ENCODE measurements around the gene LDLRAD4.

LDLRAD4 gene

DNA sequence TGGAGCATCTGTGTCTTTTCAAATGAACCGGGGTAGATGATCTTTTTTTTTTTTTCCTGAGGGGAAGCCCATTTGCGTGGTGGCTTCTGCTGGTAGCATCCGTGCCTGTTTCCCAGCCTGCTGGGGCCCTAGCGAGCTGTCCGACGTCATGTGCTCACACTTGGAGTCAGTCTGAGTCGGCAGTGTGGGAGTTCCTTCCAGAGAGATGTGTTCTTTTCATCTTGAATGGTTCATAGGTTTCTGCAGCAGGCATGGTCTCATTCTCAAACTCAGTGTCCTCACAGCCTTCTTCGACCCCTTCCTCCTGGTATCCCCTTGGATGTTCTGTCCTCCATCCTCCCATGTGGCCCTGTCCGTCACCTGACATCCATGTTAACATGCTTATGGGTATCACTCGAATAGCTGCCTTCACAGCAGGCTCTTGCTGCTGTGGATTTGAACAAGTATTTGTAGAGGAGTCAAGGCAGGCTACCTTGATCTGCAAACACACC is 51.0 kb downstream of the LDLRAD4 start:
- TF ChIP-seq, protein P1, sequence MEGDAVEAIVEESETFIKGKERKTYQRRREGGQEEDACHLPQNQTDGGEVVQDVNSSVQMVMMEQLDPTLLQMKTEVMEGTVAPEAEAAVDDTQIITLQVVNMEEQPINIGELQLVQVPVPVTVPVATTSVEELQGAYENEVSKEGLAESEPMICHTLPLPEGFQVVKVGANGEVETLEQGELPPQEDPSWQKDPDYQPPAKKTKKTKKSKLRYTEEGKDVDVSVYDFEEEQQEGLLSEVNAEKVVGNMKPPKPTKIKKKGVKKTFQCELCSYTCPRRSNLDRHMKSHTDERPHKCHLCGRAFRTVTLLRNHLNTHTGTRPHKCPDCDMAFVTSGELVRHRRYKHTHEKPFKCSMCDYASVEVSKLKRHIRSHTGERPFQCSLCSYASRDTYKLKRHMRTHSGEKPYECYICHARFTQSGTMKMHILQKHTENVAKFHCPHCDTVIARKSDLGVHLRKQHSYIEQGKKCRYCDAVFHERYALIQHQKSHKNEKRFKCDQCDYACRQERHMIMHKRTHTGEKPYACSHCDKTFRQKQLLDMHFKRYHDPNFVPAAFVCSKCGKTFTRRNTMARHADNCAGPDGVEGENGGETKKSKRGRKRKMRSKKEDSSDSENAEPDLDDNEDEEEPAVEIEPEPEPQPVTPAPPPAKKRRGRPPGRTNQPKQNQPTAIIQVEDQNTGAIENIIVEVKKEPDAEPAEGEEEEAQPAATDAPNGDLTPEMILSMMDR (IDR thresholded peaks at IDR 0.05; ENCODE audit: insufficient read depth, low read depth, low read length, missing control alignments) = no peak
- no peak overlapping the region for H3K4me3 ChIP-seq (ENCODE audit: low read length)
- no peak for DNase-seq (ENCODE audit: low read depth)

DNA sequence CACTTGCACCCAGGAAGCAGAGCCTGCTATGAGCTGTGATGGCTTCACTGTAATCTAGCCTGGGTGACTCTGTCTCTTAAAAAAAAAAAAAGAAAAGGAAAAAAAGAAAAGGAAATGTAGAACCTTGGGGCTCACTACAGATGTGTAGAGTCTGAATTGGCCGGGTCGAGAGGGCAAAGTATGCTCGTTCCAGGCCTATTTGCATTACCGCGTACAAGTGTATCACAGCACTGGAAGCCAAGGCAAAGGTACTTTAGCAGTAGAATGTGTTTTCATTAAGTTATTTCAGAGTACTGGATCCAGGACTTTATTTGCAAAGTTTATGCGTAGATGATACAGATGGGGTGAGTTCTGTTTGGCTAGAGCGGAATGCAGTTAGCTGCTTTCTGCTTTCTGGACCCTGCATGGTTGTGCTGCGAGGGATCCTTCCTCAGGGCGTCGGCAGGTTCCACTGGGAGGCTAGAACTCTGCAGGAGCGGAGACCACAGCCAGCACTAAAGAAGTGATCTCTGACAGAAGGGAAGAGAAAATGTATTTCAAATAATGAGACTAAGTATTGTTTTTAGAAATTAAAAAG is 51.8 kb downstream of the LDLRAD4 start:
- TF ChIP-seq, protein P1 (IDR thresholded peaks at IDR 0.05; ENCODE audit: insufficient read depth, low read depth, low read length, missing control alignments) = no peak
- H3K4me3 ChIP-seq (ENCODE audit: low read length) = no peak overlapping the region
- no peak for DNase-seq (ENCODE audit: low read depth)

DNA sequence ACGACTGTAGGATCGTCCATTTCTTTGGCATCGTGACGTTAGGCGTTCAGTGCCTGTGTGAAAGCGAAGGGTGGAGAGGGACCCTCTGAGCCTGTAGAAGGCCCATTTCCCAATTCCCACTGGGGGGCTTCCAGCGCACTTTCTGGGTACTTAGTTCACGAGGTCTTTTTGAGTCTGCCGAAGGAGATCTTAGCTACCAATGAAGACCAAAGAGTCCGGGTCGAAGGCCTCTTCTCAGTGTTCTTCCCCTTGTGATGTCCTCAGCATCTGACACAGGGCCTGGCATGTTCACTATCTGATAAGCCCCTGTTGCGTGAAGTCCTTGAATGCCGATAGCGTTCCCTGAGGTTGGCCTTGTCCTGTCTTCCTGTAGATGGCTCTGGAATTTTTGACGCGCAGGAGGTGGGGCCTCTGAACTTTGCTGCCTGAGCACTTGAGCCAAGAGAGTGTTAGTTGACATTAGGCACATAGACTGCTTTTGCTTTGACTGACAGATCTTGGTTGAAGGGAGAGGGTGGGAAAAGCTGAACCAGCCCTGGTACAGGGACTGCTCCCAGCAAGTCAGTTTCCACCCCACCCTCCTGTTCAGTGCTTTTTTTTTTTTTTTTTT is 52.8 kb downstream of the LDLRAD4 start:
- TF ChIP-seq, protein P1 (IDR thresholded peaks at IDR 0.05; ENCODE audit: insufficient read depth, low read depth, low read length, missing control alignments) = no peak
- H3K4me3 ChIP-seq (ENCODE audit: low read length) = no peak overlapping the region
- no peak for DNase-seq (ENCODE audit: low read depth)

DNA sequence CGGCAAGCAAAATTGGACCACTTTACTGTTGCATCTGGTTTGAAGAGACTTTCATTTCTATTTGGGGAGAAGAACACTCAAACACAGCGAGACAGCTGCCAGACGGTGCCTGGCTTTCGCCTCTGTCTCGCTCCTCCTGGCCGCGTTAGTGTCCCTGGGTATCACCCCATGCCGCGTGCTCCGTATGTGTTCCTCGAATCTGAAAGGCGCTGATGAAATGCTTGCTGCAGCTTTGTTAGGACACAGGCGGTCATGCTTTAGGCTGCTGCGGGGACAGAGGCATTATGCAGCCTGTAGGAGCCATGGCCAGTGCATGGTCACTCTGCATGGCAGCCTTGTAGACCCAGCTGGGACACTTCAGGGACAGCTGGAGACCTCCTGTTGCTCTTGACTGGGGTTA is 53.9 kb downstream of the LDLRAD4 start:
- no peak overlapping the region for H3K4me3 ChIP-seq (ENCODE audit: low read length)
- TF ChIP-seq, protein P1 (IDR thresholded peaks at IDR 0.05; ENCODE audit: insufficient read depth, low read depth, low read length, missing control alignments) = no peak

DNA sequence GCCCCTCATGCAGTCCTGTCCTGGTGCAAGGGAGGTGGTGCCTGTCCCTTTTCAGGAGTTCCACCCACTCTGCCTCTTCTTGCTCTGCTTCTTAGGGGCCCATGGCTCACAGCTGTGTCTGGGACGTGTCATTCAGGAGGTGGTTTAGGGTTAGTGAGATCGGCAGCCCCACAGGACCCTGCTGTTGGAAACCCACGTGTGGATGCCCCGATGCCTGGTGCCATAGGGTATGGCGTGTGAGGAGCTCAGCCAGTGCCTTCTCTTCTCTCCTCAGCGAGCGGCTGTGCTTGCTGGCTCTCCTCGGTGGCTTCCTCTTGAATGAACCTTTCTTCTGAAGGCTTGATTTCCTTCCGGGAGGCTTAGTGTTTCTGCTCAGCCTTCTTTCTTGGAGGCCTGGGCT is 55.2 kb downstream of the LDLRAD4 start:
- TF ChIP-seq, protein P1 (IDR thresholded peaks at IDR 0.05; ENCODE audit: insufficient read depth, low read depth, low read length, missing control alignments) = no peak

More for the DNA sequence above, 53.9 kb downstream of the LDLRAD4 start:
- no peak for DNase-seq (ENCODE audit: low read depth)

DNA sequence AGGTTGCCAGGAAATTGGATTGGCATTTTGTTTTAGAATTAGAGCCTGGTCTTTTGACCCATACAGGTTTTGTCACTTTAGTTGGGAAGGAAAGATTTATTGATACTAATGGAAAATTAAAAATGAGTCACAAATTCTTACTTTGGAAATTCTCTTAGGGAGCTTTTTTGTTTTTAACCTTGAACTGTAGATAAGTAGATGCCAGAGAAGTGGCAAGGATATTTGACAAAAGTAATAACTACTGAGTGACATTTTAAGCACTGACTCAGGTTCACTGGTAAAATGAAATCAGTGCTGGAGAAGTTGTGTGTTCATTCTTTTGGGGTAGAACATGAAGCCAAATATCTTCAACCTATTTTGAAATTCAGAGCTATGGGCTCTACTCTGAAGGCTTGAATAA is 56.5 kb downstream of the LDLRAD4 start:
- TF ChIP-seq, protein P1 (IDR thresholded peaks at IDR 0.05; ENCODE audit: insufficient read depth, low read depth, low read length, missing control alignments) = no peak
- H3K4me3 ChIP-seq (ENCODE audit: low read length) = no peak overlapping the region
- DNase-seq (ENCODE audit: low read depth) = no peak

More for the DNA sequence above, 55.2 kb downstream of the LDLRAD4 start:
- no peak for DNase-seq (ENCODE audit: low read depth)
- H3K4me3 ChIP-seq (ENCODE audit: low read length) = no peak overlapping the region

Measured in epithelial cell of esophagus (primary cell).